ENCODE results near the gene SEMA3B. TPM values are rescaled to one million over a fixed set of nuclear protein-coding genes. Genes with fewer than 3 reads are reported as not detected.

Gene SEMA3B
- total RNA-seq, 4 donors from 2014 or later: 21.0 to 31.0 (median 26.5) TPM

GRCh38 chr3:50294492-50295403 is 25.8 kb downstream of the SEMA3B start:
- intact Hi-C loops (cut with DNase I): loop anchor here (5.0 kb wide), 1 partner anchor 33 kb away; the partner anchor contains the start of gene TUSC2
- DNase-seq: no peak

GRCh38 chr3:50295553-50296431 is 26.8 kb downstream of the SEMA3B start:
- no peaks in the 10 kb centered on the region for H3K27me3 ChIP-seq
- DNase-seq: no peak
- H3K9me3 ChIP-seq: no peaks in the 10 kb centered on the region
- peaks cover 33 to 41% of the 10 kb centered on the region in 2 donors for H3K4me1 ChIP-seq
- no peak overlapping the region for H3K27ac ChIP-seq
- no peaks in the 10 kb centered on the region for H3K36me3 ChIP-seq
- intact Hi-C loops (cut with DNase I): no loop called here
- WGBS, 2 donors: 83 to 88% methylated on average over 6 to 8 of the region's 8 CpGs
- no peak for TF ChIP-seq CTCF (IDR thresholded peaks at IDR 0.05)
- TF ChIP-seq POLR2A (IDR thresholded peaks at IDR 0.05): no peak
- no peak overlapping the region for H3K4me3 ChIP-seq (replicated peaks in 1 of 3)

More at GRCh38 chr3:50294492-50295403, 25.8 kb downstream of the SEMA3B start:
- H3K27ac ChIP-seq: no peak overlapping the region
- TF ChIP-seq POLR2A (IDR thresholded peaks at IDR 0.05) (no peak), CTCF (IDR thresholded peaks at IDR 0.05) (no peak)
- peaks cover 24 to 33% of the 10 kb centered on the region in 2 donors for H3K4me1 ChIP-seq
- no peaks in the 10 kb centered on the region for H3K9me3 ChIP-seq
- no peak overlapping the region for H3K4me3 ChIP-seq (replicated peaks in 1 of 3)
- H3K36me3 ChIP-seq: peaks cover 1 to 5% of the 10 kb centered on the region in 2 donors
- WGBS, 2 donors: 89 to 96% methylated on average over 11 to 17 of the region's 22 CpGs
- H3K27me3 ChIP-seq: no peaks in the 10 kb centered on the region

- Histone ChIP-seq H3K4me1 (peaks cover 25 to 37% of the 10 kb centered on the region in 2 donors), H3K4me3 (replicated peaks in 1 of 3) (no peak overlapping the region), H3K36me3 (no peaks in the 10 kb centered on the region), H3K27ac (no peak overlapping the region), H3K27me3 (no peaks in the 10 kb centered on the region), H3K9me3 (no peaks in the 10 kb centered on the region)
- no peak for DNase-seq
- TF ChIP-seq POLR2A (IDR thresholded peaks at IDR 0.05) (no peak), CTCF (IDR thresholded peaks at IDR 0.05) (no peak)
- intact Hi-C loops (cut with DNase I): no loop called here
- 94 to 97% methylated on average over 7 to 8 of the region's 18 CpGs for WGBS, 2 donors
Measured at GRCh38 chr3:50296721-50297383, 27.9 kb downstream of the SEMA3B start.

- intact Hi-C loops (cut with DNase I): no loop called here
- Histone ChIP-seq H3K4me1 (peaks cover 25 to 37% of the 10 kb centered on the region in 2 donors), H3K4me3 (replicated peaks in 1 of 3) (no peak overlapping the region), H3K27ac (no peak overlapping the region), H3K27me3 (no peaks in the 10 kb centered on the region), H3K36me3 (no peaks in the 10 kb centered on the region), H3K9me3 (no peaks in the 10 kb centered on the region)
- no peak for DNase-seq
- no peak for TF ChIP-seq CTCF (IDR thresholded peaks at IDR 0.05)
- no peak for TF ChIP-seq POLR2A (IDR thresholded peaks at IDR 0.05)
- 100% methylated on average over 2 of the region's 2 CpGs; no CpG with 5 or more reads in 1 of the 2 donors for WGBS, 2 donors
Measured at GRCh38 chr3:50297384-50297775, 28.4 kb downstream of the SEMA3B start.
